ENCODE data around the gene DEXI. TPM values are rescaled to one million over a fixed set of nuclear protein-coding genes. Genes with fewer than 3 reads are reported as not detected.

Gene DEXI
- total and polyA plus RNA-seq, 2 of the 13 experiments (the other 11 are each of a cell fraction or from before 2014, with no cell fraction given) = 51.5 to 70.4 TPM

DNA sequence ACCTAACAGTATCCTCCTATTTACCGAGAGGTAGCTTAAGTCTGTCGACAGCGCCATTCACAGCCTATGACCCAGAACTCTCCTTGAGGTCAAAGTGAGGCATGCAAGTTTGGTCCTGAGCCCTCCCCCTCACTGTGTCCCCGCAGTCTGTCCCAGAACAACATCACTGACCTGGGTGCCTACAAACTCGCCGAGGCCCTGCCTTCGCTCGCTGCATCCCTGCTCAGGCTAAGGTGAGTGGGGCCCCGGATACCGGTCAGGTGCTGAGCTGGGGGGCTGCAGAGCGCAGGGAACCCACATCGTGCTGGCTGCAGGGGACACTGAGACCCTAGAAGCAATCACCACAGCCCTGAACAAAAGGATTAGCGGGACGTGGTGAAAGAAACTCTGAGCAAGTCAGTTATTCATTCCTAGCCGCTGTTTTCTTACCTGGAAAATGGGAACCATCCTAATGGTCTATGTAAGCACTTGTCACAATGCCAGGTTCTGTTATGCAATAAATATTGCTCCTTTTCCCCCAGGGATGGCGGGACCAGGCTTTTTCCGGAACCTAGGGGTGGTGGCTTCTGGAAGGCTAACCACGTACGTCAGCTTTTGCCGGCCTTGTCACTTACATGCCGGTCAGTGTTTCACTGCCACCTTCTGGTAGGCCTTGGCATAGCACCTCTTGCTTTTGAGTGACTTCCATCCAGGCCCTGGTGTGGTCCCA is 23.8 kb downstream of the DEXI start (continued):
- TF ChIP-seq, protein P1, sequence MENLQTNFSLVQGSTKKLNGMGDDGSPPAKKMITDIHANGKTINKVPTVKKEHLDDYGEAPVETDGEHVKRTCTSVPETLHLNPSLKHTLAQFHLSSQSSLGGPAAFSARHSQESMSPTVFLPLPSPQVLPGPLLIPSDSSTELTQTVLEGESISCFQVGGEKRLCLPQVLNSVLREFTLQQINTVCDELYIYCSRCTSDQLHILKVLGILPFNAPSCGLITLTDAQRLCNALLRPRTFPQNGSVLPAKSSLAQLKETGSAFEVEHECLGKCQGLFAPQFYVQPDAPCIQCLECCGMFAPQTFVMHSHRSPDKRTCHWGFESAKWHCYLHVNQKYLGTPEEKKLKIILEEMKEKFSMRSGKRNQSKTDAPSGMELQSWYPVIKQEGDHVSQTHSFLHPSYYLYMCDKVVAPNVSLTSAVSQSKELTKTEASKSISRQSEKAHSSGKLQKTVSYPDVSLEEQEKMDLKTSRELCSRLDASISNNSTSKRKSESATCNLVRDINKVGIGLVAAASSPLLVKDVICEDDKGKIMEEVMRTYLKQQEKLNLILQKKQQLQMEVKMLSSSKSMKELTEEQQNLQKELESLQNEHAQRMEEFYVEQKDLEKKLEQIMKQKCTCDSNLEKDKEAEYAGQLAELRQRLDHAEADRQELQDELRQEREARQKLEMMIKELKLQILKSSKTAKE (CRISPR knock-in tag; IDR thresholded peaks at IDR 0.05; ENCODE audit: borderline replicate concordance) = no peak
- TF ChIP-seq ZNF335 (CRISPR knock-in tag; IDR thresholded peaks at IDR 0.05) = peak; percentile 84
- peak; percentile 68 for TF ChIP-seq ZNF883 (CRISPR knock-in tag; IDR thresholded peaks at IDR 0.05; ENCODE audit: not compliant biosample characterization)
- no peak for TF ChIP-seq FOSL1 (CRISPR knock-in tag; IDR thresholded peaks at IDR 0.05; ENCODE audit: borderline replicate concordance)
- no peak for TF ChIP-seq TOPORS (CRISPR knock-in tag; IDR thresholded peaks at IDR 0.05)
- TF ChIP-seq, protein P2, sequence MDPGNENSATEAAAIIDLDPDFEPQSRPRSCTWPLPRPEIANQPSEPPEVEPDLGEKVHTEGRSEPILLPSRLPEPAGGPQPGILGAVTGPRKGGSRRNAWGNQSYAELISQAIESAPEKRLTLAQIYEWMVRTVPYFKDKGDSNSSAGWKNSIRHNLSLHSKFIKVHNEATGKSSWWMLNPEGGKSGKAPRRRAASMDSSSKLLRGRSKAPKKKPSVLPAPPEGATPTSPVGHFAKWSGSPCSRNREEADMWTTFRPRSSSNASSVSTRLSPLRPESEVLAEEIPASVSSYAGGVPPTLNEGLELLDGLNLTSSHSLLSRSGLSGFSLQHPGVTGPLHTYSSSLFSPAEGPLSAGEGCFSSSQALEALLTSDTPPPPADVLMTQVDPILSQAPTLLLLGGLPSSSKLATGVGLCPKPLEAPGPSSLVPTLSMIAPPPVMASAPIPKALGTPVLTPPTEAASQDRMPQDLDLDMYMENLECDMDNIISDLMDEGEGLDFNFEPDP (CRISPR knock-in tag; conservative IDR thresholded peaks at IDR 0.05) = no peak
- no peak for TF ChIP-seq PCBP1 (IDR thresholded peaks at IDR 0.05; ENCODE audit: borderline replicate concordance, low read depth, low read length)
- TF ChIP-seq THRA (CRISPR knock-in tag; IDR thresholded peaks at IDR 0.05; ENCODE audit: borderline replicate concordance) = peak; percentile 70; the same call in 1 of the 2 replicates
- TF ChIP-seq, protein P3, sequence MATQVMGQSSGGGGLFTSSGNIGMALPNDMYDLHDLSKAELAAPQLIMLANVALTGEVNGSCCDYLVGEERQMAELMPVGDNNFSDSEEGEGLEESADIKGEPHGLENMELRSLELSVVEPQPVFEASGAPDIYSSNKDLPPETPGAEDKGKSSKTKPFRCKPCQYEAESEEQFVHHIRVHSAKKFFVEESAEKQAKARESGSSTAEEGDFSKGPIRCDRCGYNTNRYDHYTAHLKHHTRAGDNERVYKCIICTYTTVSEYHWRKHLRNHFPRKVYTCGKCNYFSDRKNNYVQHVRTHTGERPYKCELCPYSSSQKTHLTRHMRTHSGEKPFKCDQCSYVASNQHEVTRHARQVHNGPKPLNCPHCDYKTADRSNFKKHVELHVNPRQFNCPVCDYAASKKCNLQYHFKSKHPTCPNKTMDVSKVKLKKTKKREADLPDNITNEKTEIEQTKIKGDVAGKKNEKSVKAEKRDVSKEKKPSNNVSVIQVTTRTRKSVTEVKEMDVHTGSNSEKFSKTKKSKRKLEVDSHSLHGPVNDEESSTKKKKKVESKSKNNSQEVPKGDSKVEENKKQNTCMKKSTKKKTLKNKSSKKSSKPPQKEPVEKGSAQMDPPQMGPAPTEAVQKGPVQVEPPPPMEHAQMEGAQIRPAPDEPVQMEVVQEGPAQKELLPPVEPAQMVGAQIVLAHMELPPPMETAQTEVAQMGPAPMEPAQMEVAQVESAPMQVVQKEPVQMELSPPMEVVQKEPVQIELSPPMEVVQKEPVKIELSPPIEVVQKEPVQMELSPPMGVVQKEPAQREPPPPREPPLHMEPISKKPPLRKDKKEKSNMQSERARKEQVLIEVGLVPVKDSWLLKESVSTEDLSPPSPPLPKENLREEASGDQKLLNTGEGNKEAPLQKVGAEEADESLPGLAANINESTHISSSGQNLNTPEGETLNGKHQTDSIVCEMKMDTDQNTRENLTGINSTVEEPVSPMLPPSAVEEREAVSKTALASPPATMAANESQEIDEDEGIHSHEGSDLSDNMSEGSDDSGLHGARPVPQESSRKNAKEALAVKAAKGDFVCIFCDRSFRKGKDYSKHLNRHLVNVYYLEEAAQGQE (IDR thresholded peaks at IDR 0.05; ENCODE audit: borderline replicate concordance in 1 of 2, low read depth in 1 of 2, low read length in 2 of 2) = no peak
- no peak for TF ChIP-seq BHLHE40 (IDR thresholded peaks at IDR 0.05; ENCODE audit: low read length)
- no peak for TF ChIP-seq ZNF703 (CRISPR knock-in tag; IDR thresholded peaks at IDR 0.05; ENCODE audit: borderline replicate concordance)
- peak; percentile 58 for TF ChIP-seq UBTF (CRISPR knock-in tag; IDR thresholded peaks at IDR 0.05)
- peak; percentile 74 for TF ChIP-seq ZNF331 (CRISPR knock-in tag; IDR thresholded peaks at IDR 0.05)
- peak; percentile 75 for TF ChIP-seq SALL1 (CRISPR knock-in tag; IDR thresholded peaks at IDR 0.05)
- TF ChIP-seq, protein P4, sequence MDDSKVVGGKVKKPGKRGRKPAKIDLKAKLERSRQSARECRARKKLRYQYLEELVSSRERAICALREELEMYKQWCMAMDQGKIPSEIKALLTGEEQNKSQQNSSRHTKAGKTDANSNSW (CRISPR knock-in tag; IDR thresholded peaks at IDR 0.05; ENCODE audit: borderline replicate concordance) = no peak
- TF ChIP-seq MED8 (CRISPR knock-in tag; IDR thresholded peaks at IDR 0.05; ENCODE audit: insufficient replicate concordance) = no peak
- peak; percentile 52; the same call in 1 of the 2 replicates for TF ChIP-seq RCOR2 (CRISPR knock-in tag; IDR thresholded peaks at IDR 0.05)
